GM18861 (cell line): ENCODE results near the gene SETD2.
"Not testable (repeated sequence)": the region's sequence is repeated elsewhere in the genome, so short reads cannot be mapped to it uniquely, and the experiment has no call there.

Experiments
- ATAC-seq: cut with Tn5 transposase; IDR thresholded peaks from one replicate; pipeline ENCODE4 v1.9.1; 2021; ENCODE audit not compliant: unreplicated experiment

SETD2 gene

GRCh38 chr3:47164007-47164881 is at the start of gene SETD2:
Gene SETD2, minus strand, starts transcription at chr3:47164113. Its CDS starts 189 bp downstream, at chr3:47163924.
- peak; percentile 48 for ATAC-seq

- ATAC-seq: no peak
These were observed 47.0 kb upstream of the SETD2 start for GRCh38 chr3:47210863-47211405.

DNA sequence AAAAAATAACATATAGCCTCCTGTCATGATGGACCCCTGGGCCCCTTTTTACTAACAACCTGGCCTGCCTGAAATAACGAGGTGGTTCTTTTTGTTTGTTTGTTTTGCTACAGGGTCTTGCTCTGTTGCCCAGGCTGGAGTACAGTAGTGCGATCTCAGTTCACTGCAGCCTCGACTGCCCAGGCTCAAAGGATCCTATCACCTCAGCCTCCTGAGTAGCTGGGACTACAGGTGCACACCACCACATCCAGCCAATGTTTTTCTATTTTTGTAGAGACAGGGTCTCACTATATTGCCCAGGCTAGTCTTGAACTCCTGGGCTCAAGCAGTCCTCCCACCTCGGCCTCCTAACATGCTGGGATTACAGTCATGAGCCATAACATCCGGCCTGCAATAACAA is 42.1 kb upstream of the SETD2 start:
- ATAC-seq: not testable (repeated sequence)

DNA sequence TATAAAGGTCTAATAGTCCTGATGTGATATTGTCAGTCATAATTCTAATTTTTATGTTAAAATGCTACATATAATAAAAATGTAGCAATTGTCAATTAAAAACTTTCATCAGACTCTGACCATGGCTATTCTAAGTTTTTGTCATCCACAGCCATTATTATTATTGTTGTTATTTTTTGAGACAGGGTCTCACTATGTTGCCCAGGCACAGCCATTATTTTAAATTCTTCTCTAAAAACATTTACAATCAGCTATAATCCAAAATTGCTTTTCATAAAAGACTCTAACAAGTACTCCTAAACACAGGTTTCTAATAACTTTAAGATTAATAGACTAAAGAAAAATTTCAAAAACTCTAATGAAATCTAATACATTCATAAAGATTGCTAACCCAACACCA is 41.0 kb upstream of the SETD2 start:
- no peak for ATAC-seq

DNA sequence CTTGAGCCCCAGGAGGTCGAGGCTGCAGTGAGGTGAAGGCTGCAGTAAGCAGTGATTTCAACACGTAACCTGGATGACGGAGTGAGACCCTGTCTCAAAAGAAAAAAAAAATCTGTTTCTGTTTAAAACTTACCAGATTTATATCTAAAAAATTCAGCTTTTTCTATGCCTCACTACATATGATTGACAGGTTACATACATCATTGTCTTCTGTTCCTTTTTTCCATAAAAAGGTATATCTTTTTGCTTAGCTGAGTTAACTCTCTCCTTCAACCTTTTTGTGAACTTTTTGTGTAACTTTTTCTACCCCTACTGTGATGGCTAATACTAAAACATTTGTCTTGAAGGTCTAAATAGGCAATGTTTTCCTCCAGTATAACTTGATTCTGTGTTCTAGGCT is 38.6 kb upstream of the SETD2 start:
- no peak for ATAC-seq

GRCh38 chr3:47197287-47197686 is 33.4 kb upstream of the SETD2 start:
- ATAC-seq: no peak

DNA sequence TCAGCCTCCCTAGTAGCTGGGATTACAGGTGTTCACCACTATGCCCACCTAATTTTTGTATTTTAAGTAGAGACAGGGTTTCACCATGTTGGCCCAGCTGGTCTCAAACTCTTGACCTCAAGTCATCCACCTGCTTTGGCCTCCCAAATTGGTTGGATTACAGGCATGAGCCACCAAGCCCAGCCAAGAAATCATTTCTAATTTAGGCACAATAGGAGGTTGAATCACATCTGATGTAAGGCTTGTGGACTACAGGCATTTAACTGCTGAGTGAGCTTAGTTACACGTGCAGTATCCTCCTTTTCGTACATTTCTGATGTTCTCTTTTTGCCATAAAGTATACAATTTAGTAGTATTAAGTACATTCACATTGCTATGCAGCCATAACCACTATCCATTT is 31.1 kb upstream of the SETD2 start:
- no peak for ATAC-seq

DNA sequence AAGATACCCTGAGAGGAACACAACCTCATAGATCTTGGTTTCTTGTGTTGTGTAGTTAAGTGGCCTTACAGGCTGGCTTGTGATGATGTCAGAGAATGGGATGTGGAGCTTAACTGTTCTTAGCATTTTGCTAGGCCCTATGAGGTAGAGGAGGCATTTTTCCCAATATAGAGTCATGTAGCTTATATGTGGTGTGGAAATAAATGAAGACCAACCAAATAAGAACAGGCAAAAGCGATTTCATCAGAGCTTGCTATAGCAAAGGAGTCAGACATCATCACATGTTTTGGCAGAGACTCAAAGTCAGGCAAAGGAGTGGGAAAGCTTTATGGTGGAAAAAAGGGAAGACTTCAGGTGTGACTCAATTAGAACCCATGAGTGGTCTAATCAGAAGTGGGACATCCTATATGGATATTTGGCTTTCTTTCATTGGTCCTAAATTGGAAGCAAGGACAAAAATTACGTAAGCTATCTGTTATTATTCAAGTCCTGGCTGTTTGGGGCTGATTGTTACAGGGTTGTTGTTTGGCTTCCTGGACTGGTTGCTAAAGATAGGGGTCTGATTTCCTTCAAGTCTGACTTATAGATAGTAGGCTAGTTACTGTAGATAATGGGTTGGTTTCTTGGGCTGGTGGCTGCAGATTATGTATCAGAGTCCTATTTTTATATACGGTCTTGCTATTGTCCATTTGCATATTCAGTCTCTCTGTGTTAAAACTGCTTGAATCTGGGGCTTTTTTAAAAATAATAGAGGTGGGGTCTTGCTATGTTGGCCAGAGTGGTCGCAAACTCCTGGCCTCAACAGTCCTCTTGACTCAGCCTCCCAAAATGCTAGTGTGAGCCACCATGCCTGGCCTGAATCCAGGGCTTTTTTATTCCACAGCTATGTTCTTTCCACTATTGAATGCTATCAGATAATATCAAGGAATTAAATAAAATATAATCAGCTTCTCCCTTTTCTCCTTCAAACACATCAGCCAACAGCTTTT is 30.3 kb upstream of the SETD2 start:
- no peak for ATAC-seq

GRCh38 chr3:47186285-47186684 is 22.4 kb upstream of the SETD2 start:
- ATAC-seq: no peak

GRCh38 chr3:47181685-47182084 is 17.8 kb upstream of the SETD2 start:
- not testable (repeated sequence) for ATAC-seq

GRCh38 chr3:47180011-47180410 is 16.1 kb upstream of the SETD2 start:
- not testable (repeated sequence) for ATAC-seq

DNA sequence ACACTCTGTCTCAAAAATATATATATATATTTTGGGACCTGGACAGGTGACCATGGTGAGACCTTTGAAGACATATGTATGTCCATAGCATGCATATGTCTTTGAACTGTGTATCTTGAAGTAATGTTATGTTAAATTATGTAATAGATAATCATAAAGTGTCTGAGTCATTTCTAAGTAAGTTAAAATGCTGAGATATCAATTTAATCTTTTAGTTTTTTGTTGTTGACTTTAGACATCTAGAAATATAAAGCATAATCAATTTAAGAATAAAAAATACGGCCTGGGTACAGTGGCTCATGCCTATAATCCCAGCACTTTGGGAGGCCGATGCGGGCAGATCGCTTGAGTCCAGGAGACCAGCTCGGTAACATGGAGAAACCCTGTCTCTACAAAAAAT is 12.7 kb upstream of the SETD2 start:
- ATAC-seq: no peak

DNA sequence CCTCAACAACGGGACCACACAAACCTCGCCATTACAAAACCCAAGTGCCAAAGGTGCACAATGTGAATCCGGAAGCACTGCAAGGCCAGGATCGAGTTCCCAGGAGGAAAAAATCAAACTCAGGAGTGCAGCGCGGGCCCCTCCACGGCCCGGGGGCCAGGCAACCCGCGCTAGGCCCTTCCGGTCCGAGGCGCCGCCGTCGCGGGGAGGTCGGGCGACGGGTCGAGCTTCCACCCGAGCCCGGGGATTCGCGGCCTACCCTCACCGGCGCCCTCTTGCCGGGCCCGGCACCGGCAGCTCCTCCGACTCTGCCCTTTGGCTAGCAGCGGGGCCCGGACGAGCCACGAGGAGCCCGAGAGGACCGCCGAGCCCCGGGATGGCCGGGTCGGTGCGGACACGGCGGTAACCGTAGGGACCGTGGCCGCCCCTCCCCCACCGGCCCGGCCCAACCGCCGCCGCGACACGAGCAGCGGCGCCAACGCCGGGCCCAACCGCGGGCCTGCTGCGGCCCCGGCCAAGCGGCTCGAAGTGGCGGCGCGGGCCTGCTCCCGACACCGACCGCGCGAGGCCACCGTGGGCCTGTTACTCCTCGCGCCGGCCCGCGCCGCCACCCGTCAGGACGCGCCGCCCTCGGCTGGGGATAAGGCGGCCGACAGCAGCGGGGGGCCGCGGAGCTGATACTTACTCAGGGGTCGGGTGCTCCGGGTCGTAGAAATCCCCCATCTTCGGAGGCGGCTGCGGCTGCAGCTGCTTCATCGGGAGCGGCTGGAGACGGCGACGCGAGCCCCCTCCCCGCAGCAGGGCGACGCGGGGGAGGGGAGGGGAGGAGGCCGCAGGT is 525 bp downstream of the SETD2 start:
- ATAC-seq: peak; percentile 20

DNA sequence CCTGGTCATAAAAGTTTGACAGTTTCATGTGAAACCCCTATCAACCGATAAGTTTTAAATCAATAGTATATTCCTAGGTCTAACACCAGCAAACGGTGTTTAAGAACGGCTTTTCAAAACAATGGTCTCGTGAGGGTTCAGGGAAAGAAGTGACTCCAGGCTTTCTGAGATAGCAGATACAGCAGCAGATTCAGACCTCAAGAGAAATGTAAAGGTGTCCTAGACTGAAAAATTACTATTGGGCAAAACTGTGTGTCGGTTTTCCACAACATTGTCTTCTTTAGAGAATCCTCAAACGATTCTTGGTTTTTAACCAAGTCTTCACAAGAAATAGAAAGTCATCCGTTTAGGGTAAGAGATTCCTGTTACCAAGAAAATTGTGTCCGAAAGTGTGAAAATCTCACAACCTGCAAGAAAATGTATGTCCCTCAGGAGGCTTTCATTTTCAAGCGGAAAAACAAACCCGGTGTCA is 1.2 kb downstream of the SETD2 start:
- ATAC-seq: no peak

- ATAC-seq: no peak
These were observed 1.8 kb downstream of the SETD2 start for GRCh38 chr3:47161983-47162696.

- no peak for ATAC-seq
These were observed 4.1 kb downstream of the SETD2 start for GRCh38 chr3:47159820-47160219.

DNA sequence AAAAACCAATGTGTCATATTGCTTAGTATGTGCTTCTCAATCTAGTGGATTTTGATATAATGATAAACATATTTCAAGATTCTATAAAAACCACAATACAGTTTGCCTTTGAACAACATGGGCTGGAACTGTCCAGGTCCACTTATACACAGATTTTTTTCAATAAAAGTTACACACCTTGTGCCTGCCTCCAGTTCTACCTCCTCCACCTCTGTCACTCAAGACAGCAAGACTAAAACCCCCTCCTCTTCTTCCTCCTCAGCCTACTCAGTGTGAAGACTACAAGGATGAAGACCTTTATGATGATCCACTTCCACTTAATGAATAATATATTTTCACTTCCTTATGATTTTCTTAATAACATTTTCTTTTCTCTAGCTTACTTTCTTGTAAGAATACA is 5.7 kb downstream of the SETD2 start:
- ATAC-seq: no peak

- ATAC-seq: no peak
These were observed 7.5 kb downstream of the SETD2 start for GRCh38 chr3:47156396-47156795.

GRCh38 chr3:47152578-47152977 is 11.3 kb downstream of the SETD2 start:
- ATAC-seq: no peak

- no peak for ATAC-seq
These were observed 12.1 kb downstream of the SETD2 start for GRCh38 chr3:47151836-47152235.
